MV-4-11 (cell line): ENCODE data around the gene NRCAM.
"Not testable (repeated sequence)": the region's sequence is repeated elsewhere in the genome, so short reads cannot be mapped to it uniquely, and the experiment has no call there.

Experiments used
- DNase-seq: peaks from one replicate; lab custom pipeline; 2025; lab: John Stamatoyannopoulos, UW

Gene NRCAM

DNA sequence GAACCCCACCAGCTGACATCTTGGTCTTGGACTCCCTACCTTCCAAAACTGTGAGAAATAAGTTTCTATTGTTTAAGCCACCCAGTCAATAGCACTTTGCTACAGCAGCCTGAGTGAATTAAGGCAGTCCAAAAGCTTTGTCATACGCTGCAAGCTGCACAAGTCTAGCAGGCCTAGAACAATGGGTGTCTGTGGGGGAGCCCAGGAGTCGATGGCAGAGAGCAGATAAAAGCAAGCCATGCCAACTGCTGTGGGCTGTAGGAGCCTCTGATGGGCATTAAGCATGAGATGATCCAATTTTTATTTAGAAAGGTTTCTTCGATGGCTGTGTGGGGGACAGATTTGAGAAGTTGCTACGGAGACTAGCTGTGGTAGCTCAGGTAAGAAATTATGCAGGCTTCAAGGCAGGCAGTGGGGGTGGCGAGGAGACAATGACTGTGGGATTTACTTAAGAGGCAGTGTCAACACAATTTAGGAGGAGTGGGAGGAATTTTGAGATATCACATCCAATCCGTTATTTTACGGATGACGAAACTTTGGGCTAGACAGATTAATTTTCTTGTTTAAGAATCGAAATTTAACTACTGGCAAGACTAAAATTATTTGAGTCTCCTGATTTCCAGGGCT, 110.4 kb downstream of the NRCAM start:
- no peak for DNase-seq

GRCh38 chr7:108340856-108341411, 115.3 kb downstream of the NRCAM start:
- no peak for DNase-seq

DNA sequence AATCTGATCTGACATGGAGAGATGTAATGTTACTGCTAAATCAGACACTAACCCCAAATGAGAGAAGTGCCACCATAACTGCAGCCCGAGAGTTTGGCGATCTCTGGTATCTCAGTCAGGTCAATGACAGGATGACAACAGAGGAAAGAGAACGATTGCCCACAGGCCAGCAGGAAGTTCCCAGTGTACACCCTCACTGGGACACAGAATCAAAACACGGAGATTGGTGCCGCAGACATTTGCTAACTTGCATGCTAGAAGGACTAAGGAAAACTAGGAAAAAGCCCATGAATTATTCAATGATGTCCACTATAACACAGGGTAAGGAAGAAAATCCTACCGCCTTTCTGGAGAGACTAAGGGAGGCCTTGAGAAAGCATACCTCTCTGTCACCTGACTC, 115.8 kb downstream of the NRCAM start:
- DNase-seq = not testable (repeated sequence)

DNA sequence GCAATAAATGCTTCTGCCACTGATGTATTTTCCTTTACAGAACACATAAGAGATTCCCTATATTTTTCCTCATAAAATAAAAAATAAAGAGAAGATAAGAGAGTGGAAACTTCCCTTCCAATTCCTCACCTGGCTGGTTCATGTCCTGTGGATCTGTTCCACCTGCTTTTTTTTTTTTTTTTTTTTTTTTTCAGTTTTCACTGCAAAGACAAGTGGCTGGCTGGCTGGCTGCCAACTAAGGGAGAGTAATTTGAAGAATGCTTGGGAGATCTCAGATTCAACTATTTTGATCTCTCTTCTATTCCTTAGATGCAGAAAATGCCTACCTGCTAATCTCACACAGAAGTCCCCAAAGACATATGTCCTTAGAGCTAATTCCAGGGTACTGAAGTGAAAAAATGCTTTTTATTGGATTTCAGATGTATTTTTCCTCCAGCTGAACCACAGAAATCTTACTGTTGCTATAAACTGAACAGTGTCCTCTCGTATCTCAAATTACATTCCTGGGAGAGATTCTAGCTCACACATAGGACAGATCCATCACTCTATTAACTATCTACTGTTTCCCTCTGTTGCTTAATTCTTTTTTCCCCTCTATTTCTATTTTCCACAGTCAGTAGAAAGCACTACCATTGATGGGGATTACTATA, 120.8 kb downstream of the NRCAM start:
- no peak for DNase-seq

GRCh38 chr7:108332937-108333336, 123.3 kb downstream of the NRCAM start:
- no peak for DNase-seq

- DNase-seq = no peak
Measured at GRCh38 chr7:108331971-108332370, 124.3 kb downstream of the NRCAM start.

- DNase-seq = no peak
Measured at GRCh38 chr7:108330227-108330626, 126.0 kb downstream of the NRCAM start.

- DNase-seq = no peak
Measured at GRCh38 chr7:108329514-108329913, 126.7 kb downstream of the NRCAM start.

DNA sequence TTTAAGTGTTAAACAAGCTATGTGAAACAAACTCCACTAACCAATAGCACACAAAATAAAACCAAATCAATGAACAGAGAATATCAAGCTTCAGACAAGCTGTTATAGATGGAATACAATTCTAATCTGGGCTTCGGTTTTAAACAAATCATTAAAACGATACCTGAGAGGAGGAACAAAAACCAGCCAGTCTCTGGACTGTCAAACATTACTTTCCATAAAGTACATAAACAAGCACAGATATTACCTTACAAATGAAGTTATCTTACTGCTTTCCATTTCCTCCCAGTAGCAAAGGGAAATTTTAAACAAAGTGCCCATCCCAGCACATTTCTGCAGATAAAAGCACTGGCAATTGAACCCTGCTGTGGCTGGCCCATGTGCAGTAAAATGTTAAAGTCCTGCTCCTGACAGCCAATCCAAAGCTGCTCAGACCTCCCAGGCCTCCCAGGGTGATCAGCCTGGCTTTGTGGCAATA, 128.0 kb downstream of the NRCAM start:
- DNase-seq = peak; percentile 72

DNA sequence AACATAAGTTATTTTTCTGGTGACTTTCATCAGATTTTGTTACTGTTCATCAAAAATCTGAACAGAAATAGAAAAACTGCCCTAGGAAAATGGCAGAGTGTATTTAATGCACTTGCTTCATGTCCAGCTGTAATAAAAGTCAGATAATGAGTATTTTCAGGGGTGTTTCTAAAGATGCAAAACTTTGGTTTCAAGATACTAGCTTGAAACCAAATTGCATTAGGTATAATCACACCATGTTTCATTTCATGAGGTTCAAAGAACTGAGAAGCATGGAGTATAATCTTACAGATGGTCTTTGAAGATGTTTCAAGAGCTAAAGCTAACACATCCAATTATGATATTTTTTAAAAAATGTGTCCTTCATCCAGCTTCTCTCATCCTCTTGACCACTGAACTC, 128.9 kb downstream of the NRCAM start:
- no peak for DNase-seq

DNA sequence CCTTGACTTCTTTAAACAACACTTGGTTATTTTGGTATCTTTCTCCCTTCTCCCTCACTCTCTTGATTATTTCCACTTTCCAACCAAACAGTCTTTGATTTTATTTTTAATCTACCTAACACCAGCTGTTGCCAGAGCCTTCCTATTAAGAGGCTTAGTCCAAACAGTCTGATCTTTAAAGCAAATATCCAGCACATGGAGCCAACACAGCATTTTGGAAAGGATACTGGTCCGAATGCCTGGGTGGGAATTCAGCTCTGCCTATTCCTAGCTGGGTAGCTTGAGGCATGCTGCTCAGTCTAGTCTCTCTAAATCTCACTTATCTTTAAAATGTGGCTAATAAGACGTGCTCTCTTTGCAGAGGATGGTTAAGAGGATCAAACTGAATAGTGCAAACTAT, 129.3 kb downstream of the NRCAM start:
- DNase-seq = no peak

DNA sequence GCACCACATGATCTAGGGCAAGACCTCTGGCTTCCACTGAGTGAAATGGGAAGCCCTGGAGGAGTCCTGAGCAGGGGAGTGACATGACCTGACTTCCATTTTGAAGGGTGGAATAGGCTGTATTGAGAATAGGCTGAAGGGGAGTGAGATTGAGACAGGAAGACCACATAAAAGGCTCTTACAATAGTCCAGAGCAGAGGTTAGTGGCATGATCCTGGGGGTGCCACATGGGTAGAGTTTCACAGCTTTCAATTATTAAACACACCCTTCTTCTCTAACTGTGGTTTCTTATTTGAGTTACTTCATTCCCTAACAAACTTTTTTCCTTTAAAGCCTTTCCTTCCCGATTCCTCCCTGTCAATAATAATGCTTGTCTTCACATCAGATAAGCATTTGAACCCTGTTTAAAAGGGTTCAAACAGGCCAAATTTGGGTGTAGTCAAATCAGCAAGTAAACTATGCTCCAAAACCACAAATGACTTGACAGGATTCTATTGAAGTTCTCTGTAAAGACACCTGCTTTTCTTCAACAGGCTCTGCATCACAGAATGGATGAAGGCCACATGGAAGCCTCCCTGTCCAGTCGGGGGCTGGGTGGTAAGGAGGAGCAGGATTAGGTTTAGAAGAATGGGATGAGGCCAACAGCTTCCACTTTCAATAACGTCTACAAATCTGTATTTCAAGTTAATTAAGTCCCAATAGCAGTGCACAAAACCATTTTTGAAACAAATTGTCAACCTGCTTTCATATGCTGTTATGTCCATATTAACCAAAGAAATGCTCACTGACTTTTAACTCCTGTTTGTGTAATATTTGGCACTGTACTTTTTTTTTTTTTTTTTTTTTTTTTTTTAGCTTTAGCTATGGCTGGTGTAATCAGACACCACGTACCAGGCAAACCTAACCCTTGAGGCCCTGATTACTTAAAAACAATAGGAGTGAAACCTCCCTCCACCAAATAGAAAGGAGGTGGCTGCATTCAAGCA, 131.9 kb downstream of the NRCAM start:
- DNase-seq = no peak

GRCh38 chr7:108322925-108323832, 133.1 kb downstream of the NRCAM start:
- DNase-seq = no peak

- DNase-seq = no peak
Measured at GRCh38 chr7:108322046-108322445, 134.2 kb downstream of the NRCAM start.

DNA sequence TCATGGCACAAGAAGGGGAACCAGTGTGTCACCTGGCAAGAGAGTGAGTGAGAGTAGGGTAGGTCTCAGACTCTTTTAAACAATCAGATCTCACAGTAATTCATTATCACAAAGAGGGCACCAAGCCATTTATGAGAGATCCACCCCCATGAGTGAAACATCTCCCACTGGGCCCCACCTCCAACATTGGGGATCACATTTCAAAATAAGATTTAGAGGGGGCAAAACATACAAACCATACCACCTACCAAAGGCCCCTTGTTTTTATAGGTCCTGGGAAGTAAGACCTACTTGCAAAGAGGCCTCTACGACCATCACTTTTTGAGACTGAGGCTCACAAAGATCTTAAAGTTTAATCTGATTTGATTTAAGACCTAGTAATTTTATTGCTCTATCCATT, 134.9 kb downstream of the NRCAM start:
- DNase-seq = no peak

- DNase-seq = no peak
Measured at GRCh38 chr7:108316708-108317107, 139.5 kb downstream of the NRCAM start.

GRCh38 chr7:108314551-108314950, 141.7 kb downstream of the NRCAM start:
- DNase-seq = no peak

DNA sequence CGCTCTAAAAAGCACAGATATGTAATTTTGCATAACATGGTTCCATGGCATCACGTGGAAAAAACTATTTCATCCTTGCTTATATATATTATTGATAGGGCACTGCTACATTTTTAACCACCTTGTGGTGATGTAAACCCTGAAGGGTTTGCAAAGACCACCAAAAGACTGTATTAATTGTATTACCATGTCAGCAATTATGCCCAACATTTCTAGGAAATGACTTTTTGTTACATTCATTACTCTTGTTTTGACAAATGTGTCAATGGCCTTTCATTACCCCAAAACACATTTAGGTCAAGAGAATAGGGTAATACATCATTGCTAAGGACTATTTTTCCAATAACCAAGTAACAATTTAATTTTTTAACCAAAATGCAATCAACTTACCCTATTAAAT, 142.2 kb downstream of the NRCAM start:
- no peak for DNase-seq

GRCh38 chr7:108313086-108313485, 143.2 kb downstream of the NRCAM start:
- no peak for DNase-seq

- DNase-seq = no peak
Measured at GRCh38 chr7:108311446-108312168, 144.6 kb downstream of the NRCAM start.

DNA sequence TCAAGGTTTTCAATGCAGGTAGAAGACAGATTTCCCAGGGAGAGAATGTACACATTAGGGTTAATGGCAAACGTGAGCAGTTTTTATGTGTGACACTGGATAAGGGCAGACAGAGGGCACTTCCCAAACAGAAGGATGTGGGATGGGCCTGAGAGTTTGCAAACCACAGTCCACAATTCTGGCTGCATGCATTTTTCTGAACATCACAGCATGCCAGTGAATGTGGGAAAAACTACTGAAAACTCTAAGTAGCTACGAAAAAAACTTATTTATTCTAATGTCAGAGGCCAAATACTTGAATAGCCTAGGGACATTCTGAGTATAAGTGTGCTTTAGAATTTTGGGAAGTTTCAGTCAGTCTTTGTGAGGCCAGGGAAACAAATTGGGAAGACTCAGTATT, 145.9 kb downstream of the NRCAM start:
- no peak for DNase-seq
